RWPE1 (cell line): Measurements from ENCODE around the gene MRS2.

Experiments
- CTCF ChIA-PET: fragments of 350-600 bp; sonication (Branson Sonifier 250); formaldehyde crosslinking; extraction: SDS; loops from one replicate; lab custom pipeline; 2021; lab: Yijun Ruan, JAX
- POLR2A ChIA-PET: fragments of 400-600 bp; formaldehyde crosslinking; extraction: SDS; loops from one replicate; lab custom pipeline; 2020; ENCODE audit warnings: antibody characterized with exemption; ENCODE audit not compliant: low non-redundant PET; lab: Yijun Ruan, JAX
- DNase-seq: peaks from one replicate; pipeline ENCODE4 v3.0.0; 2012; ENCODE audit warnings: low spot score
- H3K27ac ChIP-seq: fragments of 450-650 bp; 2 replicates; pipeline ENCODE4 v1.5.1; 2017
- TF ChIP-seq, protein P1 (sequence below): fragments of 450-650 bp; conservative IDR thresholded peaks from 2 replicates; pipeline ENCODE4 v1.5.1; 2017; ENCODE audit warnings: low read depth, mild to moderate bottlenecking

Gene MRS2

DNA sequence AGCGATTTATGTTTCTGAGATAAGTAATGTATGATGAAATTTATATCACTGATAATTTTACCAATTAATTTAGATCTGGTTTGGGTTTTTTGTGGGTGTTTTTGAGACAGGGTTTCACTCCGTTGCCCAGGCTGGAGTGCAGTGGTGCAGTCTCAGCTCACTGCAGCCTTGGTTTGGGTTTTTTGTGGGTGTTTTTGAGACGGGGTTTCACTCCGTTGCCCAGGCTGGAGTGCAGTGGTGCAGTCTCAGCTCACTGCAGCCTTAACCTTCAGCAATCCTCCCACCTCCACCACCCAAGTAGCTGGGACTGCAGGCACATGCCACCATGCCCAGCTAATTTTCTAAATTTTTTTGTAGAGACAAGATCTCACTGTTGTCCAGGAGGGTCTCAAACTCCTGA, 13.0 kb downstream of the MRS2 start:
- TF ChIP-seq, protein P1, sequence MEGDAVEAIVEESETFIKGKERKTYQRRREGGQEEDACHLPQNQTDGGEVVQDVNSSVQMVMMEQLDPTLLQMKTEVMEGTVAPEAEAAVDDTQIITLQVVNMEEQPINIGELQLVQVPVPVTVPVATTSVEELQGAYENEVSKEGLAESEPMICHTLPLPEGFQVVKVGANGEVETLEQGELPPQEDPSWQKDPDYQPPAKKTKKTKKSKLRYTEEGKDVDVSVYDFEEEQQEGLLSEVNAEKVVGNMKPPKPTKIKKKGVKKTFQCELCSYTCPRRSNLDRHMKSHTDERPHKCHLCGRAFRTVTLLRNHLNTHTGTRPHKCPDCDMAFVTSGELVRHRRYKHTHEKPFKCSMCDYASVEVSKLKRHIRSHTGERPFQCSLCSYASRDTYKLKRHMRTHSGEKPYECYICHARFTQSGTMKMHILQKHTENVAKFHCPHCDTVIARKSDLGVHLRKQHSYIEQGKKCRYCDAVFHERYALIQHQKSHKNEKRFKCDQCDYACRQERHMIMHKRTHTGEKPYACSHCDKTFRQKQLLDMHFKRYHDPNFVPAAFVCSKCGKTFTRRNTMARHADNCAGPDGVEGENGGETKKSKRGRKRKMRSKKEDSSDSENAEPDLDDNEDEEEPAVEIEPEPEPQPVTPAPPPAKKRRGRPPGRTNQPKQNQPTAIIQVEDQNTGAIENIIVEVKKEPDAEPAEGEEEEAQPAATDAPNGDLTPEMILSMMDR, result no peak
- CTCF ChIA-PET, result interaction anchor here (0.6 kb wide), 1 partner anchor 47 kb away, joined by 3 read pairs; no protein-coding TSS in a partner anchor
- H3K27ac ChIP-seq, result no peak overlapping the region
- POLR2A ChIA-PET, result no interaction called here
- no peak for DNase-seq

DNA sequence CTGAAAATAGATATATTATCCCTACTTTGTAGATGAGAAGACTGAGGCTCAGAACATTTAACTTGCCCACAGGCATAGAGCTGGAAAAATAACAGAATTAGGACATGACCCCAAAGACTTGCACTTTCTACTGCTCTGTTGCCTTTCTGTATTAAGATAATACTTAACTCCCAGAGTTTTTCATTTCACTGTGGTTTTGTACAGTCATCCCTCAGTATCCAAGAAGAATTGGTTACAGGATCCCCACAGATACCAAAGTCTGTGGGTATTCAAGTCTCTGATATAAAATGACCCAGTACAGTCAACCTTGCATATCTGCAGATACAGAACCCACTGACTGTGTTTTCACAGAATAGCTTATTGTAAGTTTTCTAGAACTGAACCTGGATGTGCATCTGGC, 16.8 kb downstream of the MRS2 start:
- POLR2A ChIA-PET, result no interaction called here
- DNase-seq, result no peak
- no peak overlapping the region for H3K27ac ChIP-seq
- CTCF ChIA-PET, result no interaction called here
- TF ChIP-seq, protein P1, result no peak

DNA sequence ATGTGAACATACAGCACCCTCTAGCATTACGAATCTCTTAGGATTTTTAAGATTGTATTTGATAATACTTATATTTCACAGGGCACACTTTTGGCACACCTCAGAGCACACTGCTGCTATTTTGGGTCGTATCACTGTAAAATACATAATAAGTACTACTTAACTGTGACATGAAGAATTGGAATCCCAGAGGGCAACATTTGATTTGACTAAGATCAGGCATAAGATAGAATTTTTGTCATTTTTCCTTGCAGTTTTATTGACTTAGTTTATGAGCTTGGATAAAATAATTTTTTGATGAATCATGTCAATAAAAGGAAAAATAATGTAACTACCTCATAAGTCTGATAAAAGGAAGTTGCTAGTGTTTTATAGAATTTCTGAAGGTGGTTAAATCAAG, 22.4 kb downstream of the MRS2 start:
- DNase-seq, result no peak
- TF ChIP-seq, protein P1, result no peak
- ChIA-PET CTCF (interaction anchor here (0.6 to 0.8 kb wide), 3 partner anchors 96 to 241 kb away, joined by 3 to 5 read pairs (median 3); no protein-coding TSS in a partner anchor), POLR2A (no interaction called here)
- no peak overlapping the region for H3K27ac ChIP-seq

DNA sequence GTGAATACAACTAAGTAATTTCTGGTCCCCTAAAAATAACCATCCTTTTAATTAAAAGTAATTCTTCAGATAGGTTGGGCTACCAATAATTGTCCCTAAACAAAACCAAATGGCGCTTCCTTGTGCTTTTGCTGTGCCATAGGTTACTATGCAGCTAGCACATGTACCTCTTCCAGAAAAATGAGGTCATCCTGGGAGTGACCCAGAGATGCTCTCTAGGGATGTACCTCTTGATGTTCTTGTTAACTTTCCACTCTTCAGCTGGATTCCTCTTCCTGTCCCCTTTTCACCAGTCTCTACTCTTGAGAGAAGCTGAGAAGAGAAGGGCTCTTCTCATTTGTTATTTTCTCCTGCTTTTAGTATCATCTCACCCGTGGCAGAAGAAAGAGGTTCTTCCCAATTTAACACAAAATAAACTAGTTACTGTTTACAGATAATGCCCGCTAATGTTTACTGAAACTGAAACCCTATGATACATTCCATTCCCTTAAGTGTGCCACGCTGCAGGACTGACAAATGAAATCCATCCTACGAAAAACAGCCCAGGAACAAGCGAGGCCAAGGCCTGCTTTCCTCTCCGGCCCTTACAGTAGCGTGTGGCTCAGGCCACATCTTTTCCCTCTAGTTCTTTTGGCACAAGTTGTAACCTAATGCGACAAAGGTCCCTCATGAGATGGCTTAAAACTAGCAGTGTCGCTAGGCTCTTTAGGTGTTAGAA, 24.2 kb downstream of the MRS2 start:
- ChIA-PET POLR2A (no interaction called here), CTCF (interaction anchor here (0.7 kb wide), 1 partner anchor 14 kb away, joined by 3 read pairs; no protein-coding TSS in a partner anchor)
- no peak overlapping the region for H3K27ac ChIP-seq
- TF ChIP-seq, protein P1, result no peak
- no peak for DNase-seq

DNA sequence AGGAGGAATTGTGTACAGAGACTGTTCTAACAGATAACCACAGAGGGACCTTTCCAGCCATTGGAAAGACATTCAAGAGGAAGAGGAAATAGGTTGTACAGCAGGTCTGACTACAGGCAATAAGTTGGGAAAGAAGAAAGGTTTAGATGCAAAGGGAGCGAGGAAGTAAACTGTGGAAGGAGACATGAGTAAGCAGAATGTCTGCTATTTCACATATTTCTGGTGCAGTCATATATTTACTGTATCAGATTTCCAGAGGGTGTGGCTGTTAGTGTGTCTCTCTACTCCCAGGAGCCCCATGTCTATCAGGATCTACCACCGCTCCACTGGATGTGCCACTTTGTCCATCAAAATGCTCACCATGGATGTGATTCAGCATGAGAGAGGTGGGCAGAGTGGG, 25.9 kb downstream of the MRS2 start:
- H3K27ac ChIP-seq, result no peak overlapping the region
- peak; percentile 21 for DNase-seq
- CTCF ChIA-PET, result no interaction called here
- POLR2A ChIA-PET, result no interaction called here
- TF ChIP-seq, protein P1, result no peak

DNA sequence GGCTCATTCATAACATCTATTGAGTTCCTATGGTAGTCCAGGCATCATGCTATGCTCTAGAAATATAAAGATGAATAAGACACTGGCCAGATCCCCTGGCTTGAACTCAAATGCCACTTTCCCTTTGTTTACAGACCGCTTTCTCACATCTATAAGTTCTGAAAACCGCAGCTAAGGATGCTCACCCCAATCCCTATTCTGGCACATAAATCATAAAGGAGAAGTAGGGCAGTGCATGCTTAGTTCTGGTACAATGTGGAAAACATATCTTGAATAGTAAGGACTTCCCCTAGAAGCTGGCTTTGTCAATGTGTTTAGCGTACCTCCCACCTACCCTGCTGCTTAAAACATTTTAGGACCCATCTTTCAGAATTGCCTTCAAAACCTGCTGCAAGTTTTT, 26.4 kb downstream of the MRS2 start:
- TF ChIP-seq, protein P1, result no peak
- POLR2A ChIA-PET, result no interaction called here
- no peak overlapping the region for H3K27ac ChIP-seq
- CTCF ChIA-PET, result interaction anchor here (0.5 kb wide), 1 partner anchor 266 kb away, joined by 3 read pairs; no protein-coding TSS in a partner anchor
- no peak for DNase-seq
